WTC11 (cell line): ENCODE measurements around the gene LYPLA2.

Experiments used
- CBFB ChIP-seq: sonication (generic); formaldehyde crosslinking; IDR thresholded peaks from 2 replicates; pipeline ENCODE4 v1.8.1; 2022; ENCODE audit warnings: mild to moderate bottlenecking, low read depth, missing genetic modification reagents
- EMX1 ChIP-seq: fragments of 250-450 bp; sonication (Bioruptor Pico); IDR thresholded peaks from 2 replicates; pipeline ENCODE4 v1.8.0; 2021; ENCODE audit warnings: mild to moderate bottlenecking
- FOXP1 ChIP-seq: sonication (generic); formaldehyde crosslinking; IDR thresholded peaks from 2 replicates; pipeline ENCODE4 v1.8.0; 2022; ENCODE audit warnings: missing genetic modification reagents, mild to moderate bottlenecking, moderate library complexity, borderline replicate concordance
- JUN ChIP-seq: sonication (generic); formaldehyde crosslinking; IDR thresholded peaks from 2 replicates; pipeline ENCODE4 v1.8.0; 2023; ENCODE audit warnings: mild to moderate bottlenecking, missing genetic modification reagents
- RELA ChIP-seq: sonication (generic); formaldehyde crosslinking; IDR thresholded peaks from 2 replicates; pipeline ENCODE4 v1.8.1; 2022; ENCODE audit warnings: missing genetic modification reagents, mild to moderate bottlenecking, borderline replicate concordance
- SMAD3 ChIP-seq: sonication (generic); formaldehyde crosslinking; IDR thresholded peaks from 2 replicates; pipeline ENCODE4 v1.8.0; 2022; ENCODE audit warnings: missing genetic modification reagents, mild to moderate bottlenecking, borderline replicate concordance
- ZNF232 ChIP-seq: sonication (generic); formaldehyde crosslinking; IDR thresholded peaks from 2 replicates; pipeline ENCODE4 v1.8.0; 2022; ENCODE audit warnings: mild to moderate bottlenecking, missing genetic modification reagents
- ZNF416 ChIP-seq: fragments of 250-450 bp; sonication (Bioruptor Pico); IDR thresholded peaks from 2 replicates; pipeline ENCODE4 v1.9.0; 2021; ENCODE audit warnings: mild to moderate bottlenecking, inconsistent platforms
- TF ChIP-seq, protein P1 (sequence below): fragments of 200-600 bp; IDR thresholded peaks from 2 replicates; pipeline ENCODE4 v1.8.0; 2022; ENCODE audit warnings: antibody characterized with exemption
- TF ChIP-seq, protein P2 (sequence below): sonication (generic); formaldehyde crosslinking; IDR thresholded peaks from 2 replicates; pipeline ENCODE4 v1.8.0; 2022; ENCODE audit warnings: mild to moderate bottlenecking, missing genetic modification reagents
- TF ChIP-seq, protein P3 (sequence below): sonication (generic); formaldehyde crosslinking; IDR thresholded peaks from 2 replicates; pipeline ENCODE4 v1.8.0; 2022; ENCODE audit warnings: mild to moderate bottlenecking, missing genetic modification reagents
- TF ChIP-seq, protein P4 (sequence below): sonication (generic); formaldehyde crosslinking; IDR thresholded peaks from 2 replicates; pipeline ENCODE4 v1.8.0; 2023; ENCODE audit warnings: mild to moderate bottlenecking, missing genetic modification reagents
- TF ChIP-seq, protein P5 (sequence below): sonication (generic); formaldehyde crosslinking; IDR thresholded peaks from 2 replicates; pipeline ENCODE4 v1.8.1; 2023; ENCODE audit warnings: mild to moderate bottlenecking, moderate library complexity, missing genetic modification reagents
- TF ChIP-seq, protein P6 (sequence below): sonication (generic); formaldehyde crosslinking; IDR thresholded peaks from 2 replicates; pipeline ENCODE4 v1.8.1; 2022; ENCODE audit warnings: low read depth, mild to moderate bottlenecking, moderate library complexity, missing genetic modification reagents, borderline replicate concordance

DNA sequence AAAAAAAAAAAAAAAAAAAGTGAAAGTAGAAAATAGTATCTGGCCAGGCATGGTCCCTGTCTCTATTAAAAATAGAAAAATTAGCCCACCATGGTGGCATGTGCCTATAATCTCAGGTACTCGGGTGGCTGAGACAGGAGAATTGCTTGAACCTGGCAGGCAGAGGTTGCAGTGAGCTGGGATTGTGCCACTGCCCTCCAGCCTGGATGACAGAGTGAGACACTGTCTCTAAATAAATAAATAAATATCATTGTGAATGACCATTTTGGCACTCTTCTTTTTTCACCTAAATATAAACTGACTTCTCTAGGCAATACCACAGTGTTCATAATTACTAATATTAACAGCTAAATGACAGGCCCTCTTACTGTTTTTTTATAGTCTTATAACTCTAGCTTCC lies 33.1 kb upstream of the LYPLA2 start:
- TF ChIP-seq, protein P1, sequence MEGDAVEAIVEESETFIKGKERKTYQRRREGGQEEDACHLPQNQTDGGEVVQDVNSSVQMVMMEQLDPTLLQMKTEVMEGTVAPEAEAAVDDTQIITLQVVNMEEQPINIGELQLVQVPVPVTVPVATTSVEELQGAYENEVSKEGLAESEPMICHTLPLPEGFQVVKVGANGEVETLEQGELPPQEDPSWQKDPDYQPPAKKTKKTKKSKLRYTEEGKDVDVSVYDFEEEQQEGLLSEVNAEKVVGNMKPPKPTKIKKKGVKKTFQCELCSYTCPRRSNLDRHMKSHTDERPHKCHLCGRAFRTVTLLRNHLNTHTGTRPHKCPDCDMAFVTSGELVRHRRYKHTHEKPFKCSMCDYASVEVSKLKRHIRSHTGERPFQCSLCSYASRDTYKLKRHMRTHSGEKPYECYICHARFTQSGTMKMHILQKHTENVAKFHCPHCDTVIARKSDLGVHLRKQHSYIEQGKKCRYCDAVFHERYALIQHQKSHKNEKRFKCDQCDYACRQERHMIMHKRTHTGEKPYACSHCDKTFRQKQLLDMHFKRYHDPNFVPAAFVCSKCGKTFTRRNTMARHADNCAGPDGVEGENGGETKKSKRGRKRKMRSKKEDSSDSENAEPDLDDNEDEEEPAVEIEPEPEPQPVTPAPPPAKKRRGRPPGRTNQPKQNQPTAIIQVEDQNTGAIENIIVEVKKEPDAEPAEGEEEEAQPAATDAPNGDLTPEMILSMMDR, result no peak
- TF ChIP-seq ZNF416 (CRISPR knock-in tag) (no peak), EMX1 (CRISPR knock-in tag) (no peak), CBFB (CRISPR knock-in tag) (no peak), JUN (CRISPR knock-in tag) (no peak), RELA (no peak), ZNF232 (CRISPR knock-in tag) (no peak), FOXP1 (no peak), SMAD3 (CRISPR knock-in tag) (no peak)
- TF ChIP-seq, protein P2, sequence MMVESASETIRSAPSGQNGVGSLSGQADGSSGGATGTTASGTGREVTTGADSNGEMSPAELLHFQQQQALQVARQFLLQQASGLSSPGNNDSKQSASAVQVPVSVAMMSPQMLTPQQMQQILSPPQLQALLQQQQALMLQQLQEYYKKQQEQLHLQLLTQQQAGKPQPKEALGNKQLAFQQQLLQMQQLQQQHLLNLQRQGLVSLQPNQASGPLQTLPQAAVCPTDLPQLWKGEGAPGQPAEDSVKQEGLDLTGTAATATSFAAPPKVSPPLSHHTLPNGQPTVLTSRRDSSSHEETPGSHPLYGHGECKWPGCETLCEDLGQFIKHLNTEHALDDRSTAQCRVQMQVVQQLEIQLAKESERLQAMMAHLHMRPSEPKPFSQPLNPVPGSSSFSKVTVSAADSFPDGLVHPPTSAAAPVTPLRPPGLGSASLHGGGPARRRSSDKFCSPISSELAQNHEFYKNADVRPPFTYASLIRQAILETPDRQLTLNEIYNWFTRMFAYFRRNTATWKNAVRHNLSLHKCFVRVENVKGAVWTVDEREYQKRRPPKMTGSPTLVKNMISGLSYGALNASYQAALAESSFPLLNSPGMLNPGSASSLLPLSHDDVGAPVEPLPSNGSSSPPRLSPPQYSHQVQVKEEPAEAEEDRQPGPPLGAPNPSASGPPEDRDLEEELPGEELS (CRISPR knock-in tag), result no peak
- TF ChIP-seq, protein P3, sequence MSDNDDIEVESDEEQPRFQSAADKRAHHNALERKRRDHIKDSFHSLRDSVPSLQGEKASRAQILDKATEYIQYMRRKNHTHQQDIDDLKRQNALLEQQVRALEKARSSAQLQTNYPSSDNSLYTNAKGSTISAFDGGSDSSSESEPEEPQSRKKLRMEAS (CRISPR knock-in tag), result no peak
- TF ChIP-seq, protein P4, sequence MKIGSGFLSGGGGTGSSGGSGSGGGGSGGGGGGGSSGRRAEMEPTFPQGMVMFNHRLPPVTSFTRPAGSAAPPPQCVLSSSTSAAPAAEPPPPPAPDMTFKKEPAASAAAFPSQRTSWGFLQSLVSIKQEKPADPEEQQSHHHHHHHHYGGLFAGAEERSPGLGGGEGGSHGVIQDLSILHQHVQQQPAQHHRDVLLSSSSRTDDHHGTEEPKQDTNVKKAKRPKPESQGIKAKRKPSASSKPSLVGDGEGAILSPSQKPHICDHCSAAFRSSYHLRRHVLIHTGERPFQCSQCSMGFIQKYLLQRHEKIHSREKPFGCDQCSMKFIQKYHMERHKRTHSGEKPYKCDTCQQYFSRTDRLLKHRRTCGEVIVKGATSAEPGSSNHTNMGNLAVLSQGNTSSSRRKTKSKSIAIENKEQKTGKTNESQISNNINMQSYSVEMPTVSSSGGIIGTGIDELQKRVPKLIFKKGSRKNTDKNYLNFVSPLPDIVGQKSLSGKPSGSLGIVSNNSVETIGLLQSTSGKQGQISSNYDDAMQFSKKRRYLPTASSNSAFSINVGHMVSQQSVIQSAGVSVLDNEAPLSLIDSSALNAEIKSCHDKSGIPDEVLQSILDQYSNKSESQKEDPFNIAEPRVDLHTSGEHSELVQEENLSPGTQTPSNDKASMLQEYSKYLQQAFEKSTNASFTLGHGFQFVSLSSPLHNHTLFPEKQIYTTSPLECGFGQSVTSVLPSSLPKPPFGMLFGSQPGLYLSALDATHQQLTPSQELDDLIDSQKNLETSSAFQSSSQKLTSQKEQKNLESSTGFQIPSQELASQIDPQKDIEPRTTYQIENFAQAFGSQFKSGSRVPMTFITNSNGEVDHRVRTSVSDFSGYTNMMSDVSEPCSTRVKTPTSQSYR (CRISPR knock-in tag), result no peak
- TF ChIP-seq, protein P5, sequence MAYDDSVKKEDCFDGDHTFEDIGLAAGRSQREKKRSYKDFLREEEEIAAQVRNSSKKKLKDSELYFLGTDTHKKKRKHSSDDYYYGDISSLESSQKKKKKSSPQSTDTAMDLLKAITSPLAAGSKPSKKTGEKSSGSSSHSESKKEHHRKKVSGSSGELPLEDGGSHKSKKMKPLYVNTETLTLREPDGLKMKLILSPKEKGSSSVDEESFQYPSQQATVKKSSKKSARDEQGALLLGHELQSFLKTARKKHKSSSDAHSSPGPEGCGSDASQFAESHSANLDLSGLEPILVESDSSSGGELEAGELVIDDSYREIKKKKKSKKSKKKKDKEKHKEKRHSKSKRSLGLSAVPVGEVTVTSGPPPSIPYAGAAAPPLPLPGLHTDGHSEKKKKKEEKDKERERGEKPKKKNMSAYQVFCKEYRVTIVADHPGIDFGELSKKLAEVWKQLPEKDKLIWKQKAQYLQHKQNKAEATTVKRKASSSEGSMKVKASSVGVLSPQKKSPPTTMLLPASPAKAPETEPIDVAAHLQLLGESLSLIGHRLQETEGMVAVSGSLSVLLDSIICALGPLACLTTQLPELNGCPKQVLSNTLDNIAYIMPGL (CRISPR knock-in tag), result no peak
- TF ChIP-seq, protein P6, sequence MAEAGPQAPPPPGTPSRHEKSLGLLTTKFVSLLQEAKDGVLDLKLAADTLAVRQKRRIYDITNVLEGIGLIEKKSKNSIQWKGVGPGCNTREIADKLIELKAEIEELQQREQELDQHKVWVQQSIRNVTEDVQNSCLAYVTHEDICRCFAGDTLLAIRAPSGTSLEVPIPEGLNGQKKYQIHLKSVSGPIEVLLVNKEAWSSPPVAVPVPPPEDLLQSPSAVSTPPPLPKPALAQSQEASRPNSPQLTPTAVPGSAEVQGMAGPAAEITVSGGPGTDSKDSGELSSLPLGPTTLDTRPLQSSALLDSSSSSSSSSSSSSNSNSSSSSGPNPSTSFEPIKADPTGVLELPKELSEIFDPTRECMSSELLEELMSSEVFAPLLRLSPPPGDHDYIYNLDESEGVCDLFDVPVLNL, result no peak
